ENCODE measurements around the gene ARRDC5.

- TF ChIP-seq POLR2A (IDR thresholded peaks at IDR 0.05; ENCODE audit: low read length) = no peak
- no peak for TF ChIP-seq GATA1 (IDR thresholded peaks at IDR 0.05; ENCODE audit: low read depth, low read length)
Measured at GRCh38 chr19:4849019-4849418, 53.7 kb downstream of the ARRDC5 start.

Data from erythroblast (primary cell).